ENCODE data around the gene KIRREL1. TPM values are rescaled to one million over a fixed set of nuclear protein-coding genes. Genes with fewer than 3 reads are reported as not detected.

KIRREL1 gene
- total RNA-seq, 1 donor: under 0.01 TPM

DNA sequence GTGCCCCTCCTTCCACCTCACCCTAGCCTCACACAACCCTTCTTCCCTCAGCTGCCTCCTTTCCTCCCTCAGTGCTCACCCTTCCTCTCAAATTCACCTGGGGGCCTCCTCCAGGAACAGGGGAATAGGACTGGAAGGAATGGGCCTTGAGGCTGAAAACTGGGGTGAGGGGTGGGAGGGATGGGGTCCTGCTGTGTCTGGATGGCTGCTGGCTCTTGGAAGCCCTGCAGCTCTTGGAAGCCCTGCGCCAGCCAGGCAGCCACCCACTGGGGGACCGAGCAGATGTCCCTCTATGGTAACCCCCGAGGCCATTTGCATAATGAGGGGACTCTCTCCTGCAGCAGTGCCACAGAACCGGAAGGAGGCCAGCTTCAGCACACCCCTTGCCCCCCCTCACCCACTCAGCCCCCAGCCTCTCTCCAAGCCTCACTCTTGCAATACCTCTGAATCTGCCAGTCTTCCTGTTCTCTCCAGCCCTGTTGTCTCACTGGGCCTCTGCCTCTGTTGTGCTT is 85.2 kb downstream of the KIRREL1 start:
- Histone ChIP-seq H3K4me3 (ENCODE audit: low read length) (no peak overlapping the region), H3K27me3 (ENCODE audit: insufficient read depth, low read length) (no peaks in the 10 kb centered on the region), H3K4me1 (ENCODE audit: insufficient read depth, low read length) (no peaks in the 10 kb centered on the region), H3K9me3 (ENCODE audit: low read depth, low read length) (no peaks in the 10 kb centered on the region)

DNA sequence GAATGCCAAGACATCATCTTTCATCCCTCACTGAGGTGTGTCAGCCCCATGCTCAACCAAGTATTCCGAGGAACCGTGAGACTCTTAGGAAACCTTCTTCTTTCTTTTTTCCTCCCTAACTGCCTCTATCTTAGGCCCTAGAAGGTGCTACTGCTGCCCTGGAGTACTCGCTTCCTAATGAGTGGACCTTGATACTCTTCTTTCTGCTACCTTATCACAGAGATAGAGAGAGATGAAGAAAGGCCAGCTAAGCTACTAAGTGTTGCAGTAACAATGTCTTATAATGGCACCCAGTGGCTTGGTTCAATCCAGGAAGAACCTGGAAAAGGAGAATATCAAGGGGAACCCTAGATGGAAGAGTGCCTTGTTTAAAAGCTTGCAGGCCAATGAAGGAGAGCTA is 86.6 kb downstream of the KIRREL1 start:
- no peaks in the 10 kb centered on the region for H3K9me3 ChIP-seq (ENCODE audit: low read depth, low read length)
- no peaks in the 10 kb centered on the region for H3K27me3 ChIP-seq (ENCODE audit: insufficient read depth, low read length)
- H3K4me3 ChIP-seq (ENCODE audit: low read length): no peak overlapping the region
- no peaks in the 10 kb centered on the region for H3K4me1 ChIP-seq (ENCODE audit: insufficient read depth, low read length)

DNA sequence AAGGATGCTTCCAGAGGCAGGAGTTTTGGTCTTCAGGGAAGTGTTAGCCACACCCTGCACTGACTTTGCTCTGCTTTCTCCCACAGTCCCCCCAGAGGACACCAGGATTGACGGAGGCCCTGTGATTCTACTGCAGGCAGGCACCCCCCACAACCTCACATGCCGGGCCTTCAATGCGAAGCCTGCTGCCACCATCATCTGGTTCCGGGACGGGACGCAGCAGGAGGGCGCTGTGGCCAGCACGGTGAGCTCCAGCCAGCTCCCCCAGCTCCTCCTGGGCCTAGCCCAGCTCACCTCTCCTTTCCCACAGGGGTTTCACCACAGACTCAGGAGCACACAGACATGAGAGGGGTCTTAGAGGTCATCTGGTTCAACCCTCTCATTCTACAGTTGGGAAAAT is 90.9 kb downstream of the KIRREL1 start:
- Histone ChIP-seq H3K9me3 (ENCODE audit: low read depth, low read length) (no peaks in the 10 kb centered on the region), H3K27me3 (ENCODE audit: insufficient read depth, low read length) (no peaks in the 10 kb centered on the region), H3K4me3 (ENCODE audit: low read length) (no peak overlapping the region)

DNA sequence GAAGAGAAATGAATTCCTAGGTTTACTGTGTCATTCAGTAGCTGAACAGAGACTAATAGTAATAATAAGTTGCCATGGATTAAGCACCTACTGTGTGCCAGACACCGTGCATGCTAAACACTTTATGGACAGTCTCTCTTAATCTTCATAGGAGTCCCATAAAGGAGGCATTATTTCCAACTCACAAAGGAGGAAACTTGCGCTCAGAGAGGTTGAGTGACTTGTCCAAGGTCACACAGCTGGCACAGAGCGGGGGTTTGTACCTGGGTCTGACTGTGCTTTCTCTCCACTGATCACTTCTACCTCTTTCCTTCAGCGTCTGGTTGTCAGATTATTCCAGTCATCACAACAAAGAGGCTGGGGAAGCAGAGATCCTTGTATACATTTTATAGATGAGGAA is 91.3 kb downstream of the KIRREL1 start:
- no peak overlapping the region for H3K4me3 ChIP-seq (ENCODE audit: low read length)
- no peaks in the 10 kb centered on the region for H3K4me1 ChIP-seq (ENCODE audit: insufficient read depth, low read length)
- H3K9me3 ChIP-seq (ENCODE audit: low read depth, low read length): no peaks in the 10 kb centered on the region
- H3K27me3 ChIP-seq (ENCODE audit: insufficient read depth, low read length): no peaks in the 10 kb centered on the region

More for the DNA sequence above, 90.9 kb downstream of the KIRREL1 start:
- H3K4me1 ChIP-seq (ENCODE audit: insufficient read depth, low read length): no peaks in the 10 kb centered on the region

DNA sequence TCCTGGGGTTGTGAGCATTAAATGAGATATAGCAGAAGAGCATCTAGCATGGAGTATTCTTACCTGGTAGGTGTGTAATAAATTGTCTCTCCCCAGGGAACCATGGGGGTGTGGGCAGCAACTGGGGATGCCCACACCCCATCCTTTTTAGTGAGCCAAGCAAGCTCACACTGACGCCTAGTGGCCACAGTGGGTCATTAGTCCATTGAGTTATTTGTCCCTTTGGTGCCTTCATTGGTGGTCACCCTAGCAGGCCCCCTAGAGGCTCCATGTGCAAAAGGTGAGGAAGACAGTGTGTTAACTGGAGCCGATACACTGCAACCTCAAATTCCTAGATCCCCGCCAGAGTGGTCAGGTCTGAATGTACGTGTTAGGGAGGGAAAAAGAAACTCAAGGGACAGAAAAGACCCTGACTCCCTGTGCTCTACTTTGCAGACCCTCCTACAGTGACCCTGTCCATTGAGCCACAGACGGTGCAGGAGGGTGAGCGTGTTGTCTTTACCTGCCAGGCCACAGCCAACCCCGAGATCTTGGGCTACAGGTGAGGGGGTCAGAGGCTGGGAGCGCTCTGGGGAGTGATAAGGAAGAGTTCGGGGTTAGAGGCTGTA is 94.0 kb downstream of the KIRREL1 start:
- Histone ChIP-seq H3K4me1 (ENCODE audit: insufficient read depth, low read length) (no peaks in the 10 kb centered on the region), H3K27me3 (ENCODE audit: insufficient read depth, low read length) (no peaks in the 10 kb centered on the region), H3K9me3 (ENCODE audit: low read depth, low read length) (no peaks in the 10 kb centered on the region), H3K4me3 (ENCODE audit: low read length) (no peak overlapping the region)

DNA sequence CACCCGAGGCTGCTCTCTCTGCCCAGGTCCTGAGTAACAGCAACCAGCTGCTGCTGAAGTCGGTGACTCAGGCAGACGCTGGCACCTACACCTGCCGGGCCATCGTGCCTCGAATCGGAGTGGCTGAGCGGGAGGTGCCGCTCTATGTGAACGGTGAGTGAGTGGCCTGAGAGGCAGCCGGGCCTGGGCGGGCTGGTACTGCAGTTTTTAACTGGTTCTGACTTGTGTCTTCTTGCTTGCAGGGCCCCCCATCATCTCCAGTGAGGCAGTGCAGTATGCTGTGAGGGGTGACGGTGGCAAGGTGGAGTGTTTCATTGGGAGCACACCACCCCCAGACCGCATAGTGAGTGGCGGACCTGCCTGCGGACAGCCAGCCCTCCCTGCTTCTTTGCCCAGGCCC is 96.0 kb downstream of the KIRREL1 start:
- H3K4me3 ChIP-seq (ENCODE audit: low read length): no peak overlapping the region
- H3K4me1 ChIP-seq (ENCODE audit: insufficient read depth, low read length): no peaks in the 10 kb centered on the region
- no peaks in the 10 kb centered on the region for H3K27me3 ChIP-seq (ENCODE audit: insufficient read depth, low read length)
- no peaks in the 10 kb centered on the region for H3K9me3 ChIP-seq (ENCODE audit: low read depth, low read length)

DNA sequence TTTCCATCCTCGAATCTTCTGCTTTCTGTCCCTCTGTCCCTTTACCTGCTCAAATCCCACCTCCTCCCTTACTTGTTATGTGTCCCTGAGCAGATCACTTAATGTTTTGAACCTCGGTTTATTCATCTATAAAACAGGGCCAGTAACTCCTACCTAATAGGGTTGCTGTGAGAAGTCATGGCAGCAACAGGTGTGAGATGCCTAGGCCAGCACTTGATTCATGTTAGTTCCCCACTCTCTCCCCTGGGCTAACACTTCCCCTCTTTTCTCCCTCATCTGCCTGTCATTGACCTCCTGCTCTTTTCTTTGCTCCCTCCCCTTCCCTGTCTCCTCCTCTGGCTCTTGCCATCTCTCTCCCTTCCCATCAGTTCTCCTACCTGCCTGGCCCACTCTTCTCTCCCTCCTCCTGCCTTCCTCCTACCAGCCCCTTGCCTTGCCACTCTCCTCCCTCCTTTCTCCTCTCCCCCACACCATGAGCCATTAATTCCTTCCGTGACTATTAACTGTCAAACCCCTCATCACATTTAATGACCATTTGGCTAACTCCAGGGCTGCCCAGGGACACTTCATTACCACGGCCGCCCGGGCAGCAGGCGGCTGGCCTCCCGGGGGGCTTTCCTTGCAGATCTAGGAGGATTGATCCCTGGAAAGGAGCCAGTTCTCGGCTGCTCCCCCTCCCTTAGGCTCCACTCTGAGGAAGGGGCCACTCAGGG is 96.6 kb downstream of the KIRREL1 start:
- Histone ChIP-seq H3K4me1 (ENCODE audit: insufficient read depth, low read length) (no peaks in the 10 kb centered on the region), H3K9me3 (ENCODE audit: low read depth, low read length) (no peaks in the 10 kb centered on the region), H3K27me3 (ENCODE audit: insufficient read depth, low read length) (no peaks in the 10 kb centered on the region), H3K4me3 (ENCODE audit: low read length) (no peak overlapping the region)

DNA sequence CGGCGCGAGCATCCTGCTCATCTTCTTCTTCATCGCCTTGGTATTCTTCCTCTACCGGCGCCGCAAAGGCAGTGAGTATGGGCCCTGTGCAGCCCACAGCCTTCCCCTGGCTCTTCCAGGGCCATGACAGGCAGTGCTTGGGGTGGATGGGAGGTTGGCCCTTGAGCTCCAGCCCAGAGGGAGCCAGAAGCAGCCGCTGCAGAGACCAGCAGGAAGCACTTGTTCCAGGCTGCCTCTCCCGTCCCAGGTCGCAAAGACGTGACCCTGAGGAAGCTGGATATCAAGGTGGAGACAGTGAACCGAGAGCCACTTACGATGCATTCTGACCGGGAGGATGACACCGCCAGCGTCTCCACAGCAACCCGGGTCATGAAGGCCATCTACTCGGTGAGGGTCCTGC is 99.9 kb downstream of the KIRREL1 start:
- no peaks in the 10 kb centered on the region for H3K27me3 ChIP-seq (ENCODE audit: insufficient read depth, low read length)
- no peaks in the 10 kb centered on the region for H3K9me3 ChIP-seq (ENCODE audit: low read depth, low read length)
- no peak overlapping the region for H3K4me3 ChIP-seq (ENCODE audit: low read length)
- no peaks in the 10 kb centered on the region for H3K4me1 ChIP-seq (ENCODE audit: insufficient read depth, low read length)

DNA sequence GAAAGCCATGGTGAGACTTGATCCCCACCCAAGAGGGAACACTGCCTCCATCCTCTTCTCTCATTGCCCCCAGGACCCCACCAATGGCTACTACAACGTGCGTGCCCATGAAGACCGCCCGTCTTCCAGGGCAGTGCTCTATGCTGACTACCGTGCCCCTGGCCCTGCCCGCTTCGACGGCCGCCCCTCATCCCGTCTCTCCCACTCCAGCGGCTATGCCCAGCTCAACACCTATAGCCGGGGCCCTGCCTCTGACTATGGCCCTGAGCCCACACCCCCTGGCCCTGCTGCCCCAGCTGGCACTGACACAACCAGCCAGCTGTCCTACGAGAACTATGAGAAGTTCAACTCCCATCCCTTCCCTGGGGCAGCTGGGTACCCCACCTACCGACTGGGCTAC is 101.1 kb downstream of the KIRREL1 start:
- H3K9me3 ChIP-seq (ENCODE audit: low read depth, low read length): no peaks in the 10 kb centered on the region
- no peaks in the 10 kb centered on the region for H3K4me1 ChIP-seq (ENCODE audit: insufficient read depth, low read length)
- no peaks in the 10 kb centered on the region for H3K27me3 ChIP-seq (ENCODE audit: insufficient read depth, low read length)
- H3K4me3 ChIP-seq (ENCODE audit: low read length): no peak overlapping the region

DNA sequence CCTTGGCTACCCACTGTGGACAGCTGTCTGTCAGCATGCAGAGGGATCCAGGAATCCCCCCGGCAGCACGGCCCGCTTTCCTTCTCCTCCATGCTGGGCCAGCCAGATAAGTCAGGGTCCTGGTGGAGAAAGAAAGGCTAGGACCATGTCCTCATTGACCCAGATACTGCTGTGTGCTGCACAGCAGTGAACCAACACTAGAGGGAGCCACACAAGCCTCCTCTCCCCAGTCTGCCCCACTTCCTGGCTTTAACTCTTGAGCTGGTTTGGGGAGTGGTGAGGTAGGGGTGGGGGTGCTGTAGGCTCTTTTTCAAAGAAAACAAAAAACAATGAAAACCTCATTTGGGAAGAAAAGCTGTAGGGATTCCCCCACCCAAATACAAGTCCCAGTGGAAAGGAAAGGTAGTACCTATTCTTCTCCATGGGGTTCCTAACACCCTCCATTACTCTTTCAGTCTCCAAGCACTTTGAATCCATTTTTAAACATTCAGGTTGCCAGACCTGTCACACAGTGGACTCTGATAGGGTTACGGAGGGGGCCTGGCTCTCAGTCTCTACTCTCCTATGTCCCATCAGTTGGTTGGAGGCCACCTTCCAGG is 102.4 kb downstream of the KIRREL1 start:
- H3K4me1 ChIP-seq (ENCODE audit: insufficient read depth, low read length): no peaks in the 10 kb centered on the region
- no peak overlapping the region for H3K4me3 ChIP-seq (ENCODE audit: low read length)
- no peaks in the 10 kb centered on the region for H3K9me3 ChIP-seq (ENCODE audit: low read depth, low read length)
- no peaks in the 10 kb centered on the region for H3K27me3 ChIP-seq (ENCODE audit: insufficient read depth, low read length)

DNA sequence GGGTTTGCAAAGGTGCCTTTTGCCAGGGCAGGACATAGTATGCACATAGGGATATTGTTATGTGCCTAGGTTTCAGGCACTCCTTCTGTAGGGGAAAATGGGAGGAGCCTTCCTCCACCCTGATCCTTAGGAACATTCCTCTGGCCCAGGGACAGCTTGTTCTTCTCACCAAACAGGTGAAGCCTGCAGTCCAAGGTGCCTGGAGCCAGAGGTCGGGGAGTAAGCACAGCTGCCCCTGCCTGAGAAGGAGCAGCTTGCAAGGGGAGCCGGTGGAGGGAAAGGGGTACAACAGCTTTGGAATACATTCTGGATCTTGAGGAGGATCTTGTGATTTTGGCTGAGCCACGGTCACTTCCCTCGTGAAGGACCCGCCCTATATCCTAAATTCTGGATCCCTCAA is 104.8 kb downstream of the KIRREL1 start:
- no peak overlapping the region for H3K4me3 ChIP-seq (ENCODE audit: low read length)
- no peaks in the 10 kb centered on the region for H3K9me3 ChIP-seq (ENCODE audit: low read depth, low read length)
- H3K27me3 ChIP-seq (ENCODE audit: insufficient read depth, low read length): no peaks in the 10 kb centered on the region
- no peaks in the 10 kb centered on the region for H3K4me1 ChIP-seq (ENCODE audit: insufficient read depth, low read length)

DNA sequence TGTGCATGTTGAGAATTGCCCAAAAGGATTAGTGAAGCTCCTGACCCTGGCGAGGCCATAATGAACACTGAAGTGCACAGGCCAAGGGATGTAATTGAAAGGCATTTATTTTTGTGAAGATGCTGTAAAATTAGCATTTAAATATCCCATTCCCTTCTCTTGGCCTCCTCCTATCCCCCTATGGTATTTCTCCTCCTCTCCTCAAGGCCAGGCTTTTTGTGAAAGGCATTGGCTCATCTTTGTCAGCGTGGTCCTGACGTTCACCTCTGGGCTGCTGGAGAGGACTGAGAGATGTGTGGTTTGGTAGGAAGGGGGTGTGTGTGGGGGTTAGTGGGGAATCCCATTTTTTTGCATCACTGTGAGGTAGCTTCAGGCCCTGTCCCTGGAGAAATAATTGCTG is 105.7 kb downstream of the KIRREL1 start:
- no peaks in the 10 kb centered on the region for H3K27me3 ChIP-seq (ENCODE audit: insufficient read depth, low read length)
- H3K9me3 ChIP-seq (ENCODE audit: low read depth, low read length): no peaks in the 10 kb centered on the region
- H3K4me1 ChIP-seq (ENCODE audit: insufficient read depth, low read length): no peaks in the 10 kb centered on the region
- H3K4me3 ChIP-seq (ENCODE audit: low read length): no peak overlapping the region

DNA sequence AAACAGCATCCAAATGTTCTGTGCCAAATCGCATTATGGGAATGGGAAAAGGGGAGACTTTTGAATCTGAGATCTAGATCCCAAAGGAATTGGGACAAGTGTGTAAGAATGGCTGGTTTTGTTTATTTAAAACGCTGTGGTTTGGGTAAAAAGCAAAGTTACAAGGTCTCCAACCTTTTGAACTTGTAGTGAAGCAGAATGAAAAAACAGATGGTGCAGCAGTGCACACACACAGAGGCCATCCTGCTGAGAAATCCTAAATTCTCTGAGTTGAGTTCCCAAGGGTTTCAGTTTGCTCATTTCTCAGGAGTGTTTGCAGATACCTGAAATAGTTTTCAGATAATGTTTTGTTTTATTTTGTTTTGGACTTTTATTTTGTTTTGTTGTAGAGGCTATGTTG is 107.1 kb downstream of the KIRREL1 start:
- Histone ChIP-seq H3K4me1 (ENCODE audit: insufficient read depth, low read length) (no peaks in the 10 kb centered on the region), H3K27me3 (ENCODE audit: insufficient read depth, low read length) (peaks cover 4% of the 10 kb centered on the region), H3K4me3 (ENCODE audit: low read length) (no peak overlapping the region), H3K9me3 (ENCODE audit: low read depth, low read length) (no peaks in the 10 kb centered on the region)

DNA sequence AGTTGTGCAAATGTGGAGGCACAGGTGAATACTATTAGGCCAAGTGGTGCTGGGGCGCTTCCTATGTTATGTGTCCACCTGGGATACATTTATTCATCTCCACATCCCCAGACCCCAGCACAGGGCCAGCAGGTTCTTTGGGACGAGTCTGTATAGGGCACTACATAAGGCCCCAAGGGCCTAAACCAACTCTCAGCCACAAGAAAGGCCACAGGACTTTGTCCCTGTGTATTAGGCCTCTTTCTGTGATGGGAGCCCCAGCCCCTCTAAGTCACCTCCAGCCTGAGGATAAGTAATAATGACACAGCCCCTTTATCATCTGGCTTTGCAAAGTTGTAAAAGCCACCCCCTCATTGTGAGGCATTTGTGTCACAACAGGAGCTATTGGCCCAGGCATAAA is 108.0 kb downstream of the KIRREL1 start:
- H3K4me1 ChIP-seq (ENCODE audit: insufficient read depth, low read length): no peaks in the 10 kb centered on the region
- H3K27me3 ChIP-seq (ENCODE audit: insufficient read depth, low read length): peaks cover 4% of the 10 kb centered on the region
- H3K4me3 ChIP-seq (ENCODE audit: low read length): no peak overlapping the region
- no peaks in the 10 kb centered on the region for H3K9me3 ChIP-seq (ENCODE audit: low read depth, low read length)

DNA sequence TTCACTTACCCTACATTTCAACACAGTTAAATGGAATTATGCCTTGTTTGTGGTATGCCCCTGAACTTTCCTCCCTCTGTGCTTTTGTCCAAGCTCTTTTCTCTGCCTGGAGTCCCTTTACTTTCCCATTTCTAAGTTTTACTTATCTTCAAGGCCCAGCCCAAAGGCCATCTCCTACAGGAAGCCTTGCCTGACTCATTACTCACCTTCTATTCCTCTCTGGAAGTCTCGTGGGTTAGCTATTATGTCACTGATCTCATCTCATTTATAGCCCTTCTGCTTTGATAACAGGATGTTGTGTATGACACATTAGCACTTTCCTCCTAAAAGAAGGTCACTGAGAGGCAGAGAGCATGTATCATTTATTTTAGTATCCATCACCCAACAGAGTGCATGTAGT is 108.5 kb downstream of the KIRREL1 start:
- no peaks in the 10 kb centered on the region for H3K4me1 ChIP-seq (ENCODE audit: insufficient read depth, low read length)
- H3K4me3 ChIP-seq (ENCODE audit: low read length): no peak overlapping the region
- no peaks in the 10 kb centered on the region for H3K9me3 ChIP-seq (ENCODE audit: low read depth, low read length)
- H3K27me3 ChIP-seq (ENCODE audit: insufficient read depth, low read length): peaks cover 4% of the 10 kb centered on the region

All from mononuclear cell (primary cell).